NCI-H1694 treated with DMSO at 0.1 percent for 48 hours (cell line): Measurements from ENCODE around the gene NTNG2.
A peak's percentile ranks its signal among the peaks of the same experiment; 100 is the strongest.

ENCODE experiments used
- DNase-seq: peaks from one replicate; lab custom pipeline; 2025; lab: John Stamatoyannopoulos, UW

Gene NTNG2

GRCh38 chr9:132204883-132205282 lies 43.0 kb downstream of the NTNG2 start:
- no peak for DNase-seq

GRCh38 chr9:132207215-132207614 lies 45.4 kb downstream of the NTNG2 start:
- DNase-seq: no peak

GRCh38 chr9:132207839-132208615 lies 46.2 kb downstream of the NTNG2 start:
- DNase-seq: no peak

GRCh38 chr9:132209228-132209627 lies 47.4 kb downstream of the NTNG2 start:
- no peak for DNase-seq

- peak; percentile 24 for DNase-seq
Measured at GRCh38 chr9:132210472-132211145, 48.8 kb downstream of the NTNG2 start.

- DNase-seq: no peak
Measured at GRCh38 chr9:132211570-132211969, 49.7 kb downstream of the NTNG2 start.

GRCh38 chr9:132214027-132214622 lies 52.3 kb downstream of the NTNG2 start:
- DNase-seq: peak; percentile 87

- no peak for DNase-seq
Measured at GRCh38 chr9:132216861-132217619, 55.2 kb downstream of the NTNG2 start.

GRCh38 chr9:132218208-132218607 lies 56.4 kb downstream of the NTNG2 start:
- no peak for DNase-seq

- no peak for DNase-seq
Measured at GRCh38 chr9:132221941-132222340, 60.1 kb downstream of the NTNG2 start.

- DNase-seq: no peak
Measured at GRCh38 chr9:132224645-132225044, 62.8 kb downstream of the NTNG2 start.

- DNase-seq: no peak
Measured at GRCh38 chr9:132226571-132227430, 64.9 kb downstream of the NTNG2 start.

GRCh38 chr9:132228062-132228461 lies 66.2 kb downstream of the NTNG2 start:
- DNase-seq: no peak

GRCh38 chr9:132230605-132231004 lies 68.7 kb downstream of the NTNG2 start:
- DNase-seq: peak; percentile 58

GRCh38 chr9:132231019-132231701 lies 69.3 kb downstream of the NTNG2 start:
- no peak for DNase-seq

- no peak for DNase-seq
Measured at GRCh38 chr9:132232522-132232921, 70.7 kb downstream of the NTNG2 start.

- DNase-seq: no peak
Measured at GRCh38 chr9:132233138-132233537, 71.3 kb downstream of the NTNG2 start.

GRCh38 chr9:132234535-132234934 lies 72.7 kb downstream of the NTNG2 start:
- no peak for DNase-seq

- DNase-seq: no peak
Measured at GRCh38 chr9:132235125-132235524, 73.3 kb downstream of the NTNG2 start.

- DNase-seq: peak; percentile 50
Measured at GRCh38 chr9:132235894-132236661, 74.2 kb downstream of the NTNG2 start.
